ENCODE measurements around the gene OLFM1. TPM values are rescaled to one million over a fixed set of nuclear protein-coding genes. Genes with fewer than 3 reads are reported as not detected.

Gene OLFM1
- total RNA-seq, 2 experiments from 2014 or later: not detected

DNA sequence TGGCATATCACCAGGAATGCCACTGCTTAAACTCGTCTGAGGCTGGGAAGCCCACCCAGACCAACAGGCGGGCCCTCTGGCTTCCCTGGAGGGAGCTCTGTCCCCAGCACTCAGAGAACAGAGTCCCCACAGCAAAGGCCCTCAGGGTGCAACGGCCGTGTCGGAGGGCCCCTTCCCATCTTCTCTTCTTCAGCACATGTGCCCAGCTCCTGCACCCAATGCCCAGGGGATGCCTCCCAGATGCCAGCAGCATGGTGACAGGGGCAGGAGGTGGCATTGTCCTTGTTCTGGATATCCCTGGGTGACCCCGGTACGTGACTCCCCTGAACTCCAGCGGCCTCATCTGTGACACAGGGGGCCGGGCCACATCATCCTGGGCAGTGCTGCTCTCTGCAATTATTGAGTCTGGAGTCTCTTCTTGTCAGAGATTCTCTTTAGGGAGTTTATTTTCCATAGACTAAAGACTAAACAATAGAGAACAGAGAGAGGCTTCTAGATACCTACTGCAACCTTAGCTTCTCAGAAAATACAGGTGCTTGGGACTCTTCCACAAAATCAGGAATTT lies 13.6 kb upstream of the OLFM1 start:
- ChIA-PET POLR2A (no interaction called here), CTCF (no interaction called here)
- no peak for ATAC-seq
- no peaks in the 10 kb centered on the region for H3K4me1 Mint-ChIP-seq (ENCODE audit: low read depth)
- H3K27me3 Mint-ChIP-seq (ENCODE audit: low read depth): peaks cover 14% of the 10 kb centered on the region
- no peaks in the 10 kb centered on the region for H3K9me3 Mint-ChIP-seq (ENCODE audit: insufficient read depth)
- no peaks in the 10 kb centered on the region for H3K36me3 Mint-ChIP-seq (ENCODE audit: low read depth)
- DNase-seq: no peak
- no peak overlapping the region for H3K27ac Mint-ChIP-seq
- H3K4me3 Mint-ChIP-seq: no peak overlapping the region

DNA sequence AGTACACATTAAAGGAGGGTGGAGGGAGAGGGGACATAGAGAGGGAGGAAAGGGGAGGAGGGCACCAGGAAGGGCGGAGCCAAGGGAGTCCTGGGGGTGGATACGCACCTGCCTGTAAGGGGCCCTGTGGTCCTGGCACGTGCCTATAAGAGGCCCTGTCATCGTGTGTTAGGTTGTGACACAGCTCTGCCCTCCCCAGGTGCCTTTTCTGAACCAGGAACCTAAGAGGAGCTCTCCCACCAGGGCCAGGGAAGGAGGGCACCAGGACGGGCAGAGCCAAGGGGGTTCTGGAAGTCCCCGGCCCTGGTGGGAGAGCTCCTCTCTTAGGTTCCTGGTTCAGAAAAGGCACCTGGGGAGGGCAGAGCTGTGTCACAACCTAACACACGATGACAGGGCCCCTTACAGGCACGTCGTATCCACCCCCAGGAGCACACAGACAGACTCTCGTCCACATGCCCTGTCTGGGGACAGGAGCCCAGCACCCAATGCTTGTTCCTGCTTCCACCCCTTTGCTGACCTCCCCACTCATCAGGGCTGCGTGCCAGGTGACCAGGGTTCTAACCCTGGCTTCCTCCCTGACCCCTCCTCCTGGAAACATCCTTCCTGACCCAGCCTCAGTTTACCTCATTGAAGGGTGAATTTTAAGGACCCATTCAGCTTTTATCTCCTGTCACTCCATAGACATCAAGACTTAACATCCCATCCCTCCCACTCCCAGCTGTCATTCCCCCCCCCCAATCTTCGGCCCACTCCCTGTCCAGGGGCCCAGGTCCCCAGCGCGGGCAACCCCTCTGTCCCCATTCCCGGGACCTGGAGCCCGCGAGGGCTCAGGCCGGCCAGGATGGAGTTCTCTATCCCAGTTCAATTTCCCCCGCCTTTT lies 12.9 kb upstream of the OLFM1 start:
- H3K4me1 Mint-ChIP-seq (ENCODE audit: low read depth): no peaks in the 10 kb centered on the region
- POLR2A ChIA-PET: interaction anchor here (0.7 kb wide), 1 partner anchor 663 kb away, joined by 4 read pairs; no protein-coding TSS in a partner anchor
- H3K27me3 Mint-ChIP-seq (ENCODE audit: low read depth): peaks cover 14% of the 10 kb centered on the region
- DNase-seq: no peak
- H3K36me3 Mint-ChIP-seq (ENCODE audit: low read depth): no peaks in the 10 kb centered on the region
- no peak overlapping the region for H3K27ac Mint-ChIP-seq
- ATAC-seq: no peak
- H3K9me3 Mint-ChIP-seq (ENCODE audit: insufficient read depth): no peaks in the 10 kb centered on the region
- no peak overlapping the region for H3K4me3 Mint-ChIP-seq
- CTCF ChIA-PET: no interaction called here

DNA sequence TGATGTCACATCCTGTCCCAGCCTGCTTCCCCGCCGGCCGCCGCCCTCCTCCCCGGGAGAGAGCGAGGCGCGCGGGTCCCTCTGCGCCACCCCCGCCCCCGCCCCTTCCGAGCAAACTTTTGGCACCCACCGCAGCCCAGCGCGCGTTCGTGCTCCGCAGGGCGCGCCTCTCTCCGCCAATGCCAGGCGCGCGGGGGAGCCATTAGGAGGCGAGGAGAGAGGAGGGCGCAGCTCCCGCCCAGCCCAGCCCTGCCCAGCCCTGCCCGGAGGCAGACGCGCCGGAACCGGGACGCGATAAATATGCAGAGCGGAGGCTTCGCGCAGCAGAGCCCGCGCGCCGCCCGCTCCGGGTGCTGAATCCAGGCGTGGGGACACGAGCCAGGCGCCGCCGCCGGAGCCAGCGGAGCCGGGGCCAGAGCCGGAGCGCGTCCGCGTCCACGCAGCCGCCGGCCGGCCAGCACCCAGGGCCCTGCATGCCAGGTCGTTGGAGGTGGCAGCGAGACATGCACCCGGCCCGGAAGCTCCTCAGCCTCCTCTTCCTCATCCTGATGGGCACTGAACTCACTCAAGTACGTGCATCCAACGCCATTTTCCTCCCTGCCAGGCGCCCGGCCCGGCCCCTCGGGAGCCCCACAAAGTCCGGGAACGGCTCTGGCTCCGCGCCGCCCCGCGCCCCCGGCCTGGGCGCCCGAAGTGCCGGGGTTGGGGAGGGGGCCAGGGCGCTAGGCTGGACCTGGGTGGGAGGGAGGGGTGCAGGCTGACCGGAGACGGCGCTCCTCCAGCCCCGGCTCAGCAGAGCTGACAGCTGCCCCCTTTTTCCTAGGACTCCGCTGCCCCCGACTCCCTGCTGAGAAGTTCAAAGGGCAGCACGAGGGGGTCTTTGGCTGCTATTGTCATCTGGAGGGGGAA lies 12.0 kb upstream of the OLFM1 start:
- DNase-seq: no peak
- CTCF ChIA-PET: no interaction called here
- H3K9me3 Mint-ChIP-seq (ENCODE audit: insufficient read depth): no peaks in the 10 kb centered on the region
- H3K36me3 Mint-ChIP-seq (ENCODE audit: low read depth): no peaks in the 10 kb centered on the region
- H3K4me3 Mint-ChIP-seq: no peak overlapping the region
- POLR2A ChIA-PET: no interaction called here
- no peak for ATAC-seq
- H3K4me1 Mint-ChIP-seq (ENCODE audit: low read depth): no peaks in the 10 kb centered on the region
- H3K27ac Mint-ChIP-seq: no peak overlapping the region
- peaks cover 14% of the 10 kb centered on the region for H3K27me3 Mint-ChIP-seq (ENCODE audit: low read depth)

DNA sequence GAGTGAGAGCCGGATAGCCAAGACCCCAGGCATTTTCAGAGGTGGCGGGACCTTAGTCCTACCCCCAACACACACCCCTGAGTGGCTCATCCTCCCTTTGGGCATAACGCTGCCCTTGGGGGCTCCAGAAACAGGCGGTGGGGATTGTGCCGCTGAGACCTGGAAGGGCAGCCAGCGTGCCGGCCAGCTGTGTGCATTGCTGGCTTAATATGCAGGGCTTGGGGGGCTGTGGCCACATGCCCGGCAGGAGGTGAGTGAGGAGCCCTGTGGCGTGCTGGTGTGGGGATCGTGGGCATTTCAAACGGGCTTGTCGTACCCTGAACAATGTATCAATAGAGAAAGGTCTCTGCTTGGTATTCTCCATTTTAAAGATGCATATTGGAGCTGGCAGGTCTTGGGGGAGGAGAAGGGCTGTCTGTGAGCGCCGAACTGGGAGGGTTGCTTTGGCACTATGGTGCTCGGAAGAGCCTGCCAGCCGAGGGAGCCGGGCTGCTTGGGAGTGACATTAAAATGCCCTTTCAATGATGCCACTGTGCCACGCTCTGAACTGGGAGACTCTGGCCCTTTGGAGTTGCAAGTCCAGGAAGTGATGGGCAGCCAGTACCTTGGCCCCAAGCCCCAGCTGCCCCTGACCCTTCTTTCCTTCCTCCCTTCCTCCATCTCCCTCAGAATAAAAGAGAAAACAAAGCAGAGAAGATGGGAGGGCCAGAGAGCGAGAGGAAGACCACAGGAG lies 11.2 kb upstream of the OLFM1 start:
- H3K4me3 Mint-ChIP-seq: no peak overlapping the region
- DNase-seq: no peak
- no peak for ATAC-seq
- no peak overlapping the region for H3K27ac Mint-ChIP-seq
- no peaks in the 10 kb centered on the region for H3K9me3 Mint-ChIP-seq (ENCODE audit: insufficient read depth)
- H3K36me3 Mint-ChIP-seq (ENCODE audit: low read depth): no peaks in the 10 kb centered on the region
- POLR2A ChIA-PET: no interaction called here
- H3K4me1 Mint-ChIP-seq (ENCODE audit: low read depth): no peaks in the 10 kb centered on the region
- CTCF ChIA-PET: no interaction called here
- H3K27me3 Mint-ChIP-seq (ENCODE audit: low read depth): peaks cover 14% of the 10 kb centered on the region

DNA sequence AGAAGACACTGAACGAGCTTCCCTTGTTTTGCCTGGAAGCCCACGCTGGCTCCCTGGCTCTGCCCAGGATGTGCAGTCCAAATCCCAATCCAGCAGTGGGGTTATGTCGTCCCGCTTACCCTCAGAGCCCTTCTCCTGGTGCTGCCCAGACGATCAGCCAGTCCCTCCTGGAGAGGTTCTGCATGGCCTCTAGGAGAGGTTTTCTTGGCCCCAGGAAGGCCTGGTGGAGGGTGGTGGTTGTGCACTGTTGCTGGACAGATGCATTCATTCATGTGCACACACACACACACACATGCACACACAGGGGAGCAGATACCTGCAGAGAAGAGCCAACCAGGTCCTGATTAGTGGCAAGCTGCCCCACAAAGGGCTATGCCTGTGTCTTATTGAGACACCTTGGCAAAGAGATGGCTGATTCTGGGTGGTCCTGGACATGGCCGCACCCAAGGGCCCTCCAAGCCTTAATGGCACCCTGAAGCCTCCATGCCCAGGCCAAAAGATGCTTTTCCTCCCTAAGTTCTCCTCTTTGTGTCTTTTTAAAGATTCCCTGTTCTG lies 10.5 kb upstream of the OLFM1 start:
- Mint-ChIP-seq H3K27ac (no peak overlapping the region), H3K27me3 (ENCODE audit: low read depth) (peaks cover 14% of the 10 kb centered on the region), H3K9me3 (ENCODE audit: insufficient read depth) (no peaks in the 10 kb centered on the region), H3K4me1 (ENCODE audit: low read depth) (no peaks in the 10 kb centered on the region), H3K36me3 (ENCODE audit: low read depth) (no peaks in the 10 kb centered on the region), H3K4me3 (no peak overlapping the region)
- no peak for DNase-seq
- POLR2A ChIA-PET: no interaction called here
- CTCF ChIA-PET: no interaction called here
- no peak for ATAC-seq

DNA sequence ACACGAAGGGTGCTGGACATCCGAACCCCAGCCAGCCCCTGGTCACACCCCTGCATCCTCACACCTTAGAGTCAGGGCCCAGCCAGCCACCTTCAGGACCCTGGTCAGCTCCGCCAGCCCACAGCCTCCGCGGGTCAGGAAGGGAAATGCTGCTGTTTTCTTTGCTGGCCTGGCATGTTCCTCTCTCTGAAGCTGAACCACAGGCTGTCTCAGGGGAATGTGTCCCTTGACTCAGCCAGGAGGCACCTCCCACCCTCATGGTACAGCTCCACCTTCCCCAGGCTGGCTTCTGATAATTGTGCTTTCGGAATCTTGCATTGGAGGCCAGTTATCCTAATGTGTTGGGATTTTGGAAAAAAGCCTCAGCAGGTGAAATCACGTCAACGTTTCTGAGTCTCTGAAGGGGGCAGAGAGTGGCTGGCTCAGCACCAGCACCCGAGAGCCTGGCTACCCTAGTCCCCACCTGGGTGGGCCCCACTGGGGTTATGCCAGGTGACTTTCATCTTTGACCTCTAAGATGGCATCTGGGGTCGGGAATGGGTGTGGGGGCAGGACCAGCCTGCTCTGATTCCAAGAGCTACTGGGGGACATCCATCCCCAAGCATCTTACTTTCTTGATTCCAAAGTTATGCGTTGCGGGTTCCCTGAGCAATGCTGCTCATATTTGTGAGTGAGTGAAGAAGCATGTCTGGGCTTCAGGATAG lies 9.8 kb upstream of the OLFM1 start:
- Mint-ChIP-seq H3K4me1 (ENCODE audit: low read depth) (no peaks in the 10 kb centered on the region), H3K9me3 (ENCODE audit: insufficient read depth) (no peaks in the 10 kb centered on the region), H3K27ac (no peak overlapping the region), H3K36me3 (ENCODE audit: low read depth) (no peaks in the 10 kb centered on the region), H3K27me3 (ENCODE audit: low read depth) (peaks cover 14% of the 10 kb centered on the region), H3K4me3 (no peak overlapping the region)
- ChIA-PET POLR2A (no interaction called here), CTCF (no interaction called here)
- ATAC-seq (no peak), DNase-seq (peak; percentile 27)

DNA sequence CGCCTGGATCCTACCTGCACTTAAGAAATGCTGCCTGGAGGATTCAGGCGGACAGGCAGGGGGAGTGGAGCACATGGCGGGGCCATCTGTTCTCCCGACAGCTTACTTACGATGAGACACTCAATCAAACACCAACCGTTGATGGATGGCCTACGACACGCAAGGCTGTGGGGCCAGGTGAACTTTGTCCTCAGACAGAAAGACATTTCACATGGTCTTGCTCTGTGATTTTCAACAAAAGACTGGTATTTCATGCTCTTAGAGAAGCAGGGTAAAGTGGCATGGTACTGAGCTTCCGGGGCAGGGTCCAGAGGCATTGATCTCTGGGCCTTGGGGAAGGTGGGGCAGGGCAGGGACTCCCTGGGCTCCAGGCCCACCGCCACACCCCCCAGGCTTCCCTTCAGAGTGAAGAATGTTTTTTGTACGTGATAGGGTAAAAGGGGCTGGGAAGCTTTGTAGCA lies 9.1 kb upstream of the OLFM1 start:
- Mint-ChIP-seq H3K4me3 (no peak overlapping the region), H3K27me3 (ENCODE audit: low read depth) (peaks cover 14% of the 10 kb centered on the region), H3K9me3 (ENCODE audit: insufficient read depth) (no peaks in the 10 kb centered on the region), H3K27ac (no peak overlapping the region), H3K36me3 (ENCODE audit: low read depth) (no peaks in the 10 kb centered on the region), H3K4me1 (ENCODE audit: low read depth) (no peaks in the 10 kb centered on the region)
- ChIA-PET POLR2A (interaction anchor here (0.6 kb wide), 1 partner anchor 396 kb away, joined by 4 read pairs; no protein-coding TSS in a partner anchor), CTCF (no interaction called here)
- no peak for ATAC-seq
- DNase-seq: no peak

DNA sequence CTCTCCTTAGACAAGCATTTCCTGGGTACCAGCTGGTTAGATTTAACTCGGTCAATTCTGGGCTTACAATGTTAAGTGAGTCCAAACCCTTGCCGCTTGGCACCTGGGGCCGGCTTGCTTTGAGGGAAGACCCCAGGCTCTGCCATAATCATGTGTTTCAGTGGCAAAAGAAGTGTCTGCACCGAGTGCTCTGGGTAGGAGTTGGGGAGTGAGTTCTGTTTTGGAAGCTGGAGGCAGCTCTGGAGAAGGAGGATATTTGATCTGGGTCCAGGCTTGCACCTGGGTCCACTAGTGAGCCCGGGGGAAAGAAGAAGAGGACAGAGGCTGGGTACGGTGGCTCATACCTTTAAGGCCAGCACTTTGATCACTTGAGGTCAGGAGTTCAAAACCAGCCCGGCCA lies 8.4 kb upstream of the OLFM1 start:
- Mint-ChIP-seq H3K27ac (no peak overlapping the region), H3K9me3 (ENCODE audit: insufficient read depth) (no peaks in the 10 kb centered on the region), H3K4me1 (ENCODE audit: low read depth) (no peaks in the 10 kb centered on the region), H3K27me3 (ENCODE audit: low read depth) (peaks cover 14% of the 10 kb centered on the region), H3K4me3 (no peak overlapping the region), H3K36me3 (ENCODE audit: low read depth) (no peaks in the 10 kb centered on the region)
- no peak for ATAC-seq
- ChIA-PET POLR2A (interaction anchor here (0.6 kb wide), 1 partner anchor 397 kb away, joined by 4 read pairs; no protein-coding TSS in a partner anchor), CTCF (no interaction called here)
- DNase-seq: no peak

DNA sequence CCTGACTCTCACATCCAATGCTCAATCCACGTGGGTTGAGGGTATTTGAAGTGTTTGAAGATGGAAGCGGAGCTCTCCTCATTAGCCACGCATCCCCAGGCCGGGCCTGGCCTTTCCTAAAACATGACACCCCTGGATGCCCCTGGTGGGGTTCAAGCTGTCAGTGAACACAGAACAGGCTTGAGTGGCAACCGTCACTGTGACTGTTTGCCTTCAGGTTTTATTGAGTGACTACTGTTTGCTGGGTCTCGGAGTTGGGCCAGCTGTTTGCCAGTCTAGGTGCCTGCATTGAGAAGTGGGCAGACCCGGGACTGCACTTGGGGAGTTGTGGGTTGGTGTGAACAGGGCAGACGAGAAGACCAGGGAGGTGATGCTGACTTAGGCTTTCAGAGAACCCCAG lies 7.8 kb upstream of the OLFM1 start:
- H3K4me3 Mint-ChIP-seq: no peak overlapping the region
- ChIA-PET POLR2A (no interaction called here), CTCF (no interaction called here)
- no peak for ATAC-seq
- H3K36me3 Mint-ChIP-seq (ENCODE audit: low read depth): no peaks in the 10 kb centered on the region
- H3K27ac Mint-ChIP-seq: no peak overlapping the region
- H3K9me3 Mint-ChIP-seq (ENCODE audit: insufficient read depth): no peaks in the 10 kb centered on the region
- H3K4me1 Mint-ChIP-seq (ENCODE audit: low read depth): no peaks in the 10 kb centered on the region
- DNase-seq: no peak
- H3K27me3 Mint-ChIP-seq (ENCODE audit: low read depth): peaks cover 16% of the 10 kb centered on the region

DNA sequence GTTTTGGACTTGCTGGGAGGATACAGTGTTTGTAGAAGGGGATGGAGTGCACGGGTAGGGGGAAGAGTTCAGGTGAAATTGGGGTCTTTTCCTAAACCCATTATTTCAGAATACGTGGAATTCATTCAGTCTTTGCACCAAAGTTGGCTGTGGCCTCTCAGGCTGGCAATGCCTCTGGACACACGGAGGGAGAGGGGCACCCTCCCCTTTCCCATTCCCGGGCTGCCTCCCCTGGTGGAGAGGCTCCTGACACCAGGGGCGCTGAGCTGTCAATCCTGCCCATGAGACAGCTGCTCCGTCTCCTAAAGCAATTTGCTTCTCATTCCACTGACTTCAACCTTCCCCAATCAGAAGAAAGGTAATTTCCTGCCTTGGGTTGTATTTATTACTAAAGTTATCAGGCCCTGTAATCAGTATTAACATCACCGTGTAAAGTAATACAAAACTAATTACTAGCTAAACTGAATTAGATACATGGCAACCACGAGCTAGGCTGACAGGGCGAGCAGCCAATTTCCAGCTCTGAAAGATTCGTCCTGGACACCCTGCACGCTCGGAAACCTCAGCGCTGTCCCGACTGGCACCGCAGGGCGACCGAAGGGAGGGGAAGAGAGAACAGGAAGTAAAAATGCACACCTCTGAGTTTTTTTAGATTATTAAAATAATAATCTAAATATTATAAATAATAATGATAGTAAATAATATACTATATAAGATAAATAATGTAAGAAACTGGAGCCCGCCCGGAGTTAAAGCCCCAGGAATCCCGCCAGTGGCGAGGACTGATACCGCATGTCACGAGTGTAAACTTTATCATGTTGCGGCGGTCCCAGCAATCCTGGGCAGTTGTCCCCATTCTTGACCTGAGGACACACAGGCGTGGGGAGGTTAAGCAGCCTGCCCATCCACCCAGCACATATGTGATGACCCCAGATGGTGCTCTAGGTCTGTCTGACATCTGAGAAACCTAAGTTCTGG lies 6.9 kb upstream of the OLFM1 start:
- no peak overlapping the region for H3K4me3 Mint-ChIP-seq
- H3K27ac Mint-ChIP-seq: no peak overlapping the region
- ATAC-seq (no peak), DNase-seq (no peak)
- CTCF ChIA-PET: no interaction called here
- no peaks in the 10 kb centered on the region for H3K36me3 Mint-ChIP-seq (ENCODE audit: low read depth)
- peaks cover 15% of the 10 kb centered on the region for H3K27me3 Mint-ChIP-seq (ENCODE audit: low read depth)
- H3K9me3 Mint-ChIP-seq (ENCODE audit: insufficient read depth): no peaks in the 10 kb centered on the region
- POLR2A ChIA-PET: no interaction called here
- H3K4me1 Mint-ChIP-seq (ENCODE audit: low read depth): no peaks in the 10 kb centered on the region

All from activated CD8-positive, alpha-beta T cell treated with anti-CD3 and anti-CD28 coated beads, Interleukin-2, amount 10 ng/mL, durations not matched to agents 7 days and 5 days (primary cell).